GM21515 (cell line): ENCODE results near the gene ZBTB40.
A peak's percentile ranks its signal among the peaks of the same experiment; 100 is the strongest.

ENCODE experiments used
- ATAC-seq: cut with Tn5 transposase; IDR thresholded peaks from one replicate; pipeline ENCODE4 v1.9.1; 2021; ENCODE audit not compliant: unreplicated experiment

Gene ZBTB40

DNA sequence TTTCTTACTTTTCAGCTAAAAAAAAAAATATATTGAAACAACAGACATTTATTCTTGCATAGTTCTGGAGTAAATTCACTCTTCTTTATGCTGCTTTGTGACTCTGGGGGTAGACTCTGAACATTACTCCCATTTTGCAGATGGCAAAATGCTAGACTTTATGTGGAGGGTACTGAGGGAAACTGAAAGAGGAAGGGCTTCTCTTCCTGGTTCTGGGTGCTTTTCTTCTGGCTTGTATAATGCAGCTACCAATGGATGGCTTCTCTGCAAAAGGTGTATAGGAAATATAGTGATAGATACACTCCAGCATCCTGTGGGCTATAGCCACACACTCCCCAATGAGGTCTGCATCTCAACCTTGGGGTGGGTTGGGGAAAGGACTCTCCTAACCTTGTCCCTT, 19.7 kb upstream of the ZBTB40 start:
- no peak for ATAC-seq

DNA sequence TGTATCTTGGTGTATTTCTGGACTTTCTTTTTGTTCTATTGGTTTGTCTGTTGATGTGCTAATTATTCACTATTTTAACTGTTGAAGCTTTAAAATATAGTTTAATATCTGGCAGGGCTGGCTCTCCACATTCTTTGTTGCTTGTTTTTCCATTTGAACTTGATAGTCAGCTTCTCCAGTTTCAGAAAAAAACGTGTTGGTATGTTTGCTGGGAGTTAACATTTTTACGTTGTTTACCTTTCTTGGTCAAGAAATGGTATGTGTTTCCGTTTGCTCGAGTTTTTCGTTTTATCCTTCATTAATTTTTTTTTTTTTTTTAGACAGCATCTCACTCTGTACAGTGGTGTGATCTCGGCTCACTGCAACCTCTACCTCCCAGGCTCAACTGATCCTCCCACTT, 16.9 kb upstream of the ZBTB40 start:
- ATAC-seq, result no peak

DNA sequence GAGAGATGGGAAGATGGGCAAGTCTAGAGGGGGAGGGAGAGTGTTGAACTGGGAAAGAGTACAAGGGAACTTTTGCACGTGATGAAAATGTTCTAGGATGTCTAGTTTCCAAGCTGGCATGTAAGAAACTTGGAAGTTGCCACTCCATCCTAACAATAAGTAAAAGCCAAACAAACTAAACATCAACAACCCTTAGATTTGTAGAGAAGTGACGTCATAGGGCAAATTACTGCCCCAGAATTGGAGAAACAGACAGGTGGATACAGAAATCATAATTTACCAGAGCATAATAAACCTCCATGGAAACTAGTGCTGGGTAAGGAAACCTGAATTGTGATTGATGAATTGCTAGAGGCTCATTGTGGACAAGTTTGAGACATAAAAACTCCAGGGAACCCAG, 14.7 kb upstream of the ZBTB40 start:
- ATAC-seq, result no peak

DNA sequence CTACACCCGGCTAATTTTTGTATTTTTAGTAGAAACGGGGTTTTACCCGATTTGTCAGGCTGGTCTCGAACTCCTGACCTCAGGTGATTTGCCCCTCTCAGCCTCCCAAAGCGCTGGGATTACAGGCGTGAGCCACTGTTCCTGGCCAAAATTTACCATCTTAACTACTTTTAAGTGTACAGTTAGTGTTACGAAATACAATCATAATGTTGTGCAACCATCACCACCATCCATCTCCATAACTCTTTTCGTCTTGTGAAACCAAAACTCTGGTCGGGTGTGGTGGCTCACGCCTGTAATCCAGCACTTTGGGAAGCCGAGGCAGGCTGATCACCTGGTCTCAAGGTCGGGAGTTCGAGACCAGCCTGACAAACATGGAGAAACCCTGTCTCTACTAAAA, 14.1 kb upstream of the ZBTB40 start:
- no peak for ATAC-seq

DNA sequence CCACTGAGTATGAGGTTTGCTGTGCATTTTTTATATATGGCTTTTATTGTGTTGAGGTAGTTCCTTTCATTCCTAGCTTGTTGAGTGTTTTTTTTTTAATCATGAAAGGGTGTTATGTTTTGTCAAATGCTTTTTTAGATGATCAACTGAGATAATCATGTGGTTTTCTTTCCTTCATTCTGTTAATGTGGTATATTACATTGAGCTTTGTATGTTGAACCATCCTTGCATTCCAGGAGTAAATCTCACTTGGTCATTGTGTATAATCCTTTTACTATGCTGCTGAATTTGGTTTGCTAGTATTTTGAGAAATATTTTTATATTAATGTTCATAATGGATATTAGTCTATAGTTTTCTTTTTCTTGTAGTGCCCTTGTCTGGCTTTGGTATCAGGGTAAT, 11.1 kb upstream of the ZBTB40 start:
- no peak for ATAC-seq

DNA sequence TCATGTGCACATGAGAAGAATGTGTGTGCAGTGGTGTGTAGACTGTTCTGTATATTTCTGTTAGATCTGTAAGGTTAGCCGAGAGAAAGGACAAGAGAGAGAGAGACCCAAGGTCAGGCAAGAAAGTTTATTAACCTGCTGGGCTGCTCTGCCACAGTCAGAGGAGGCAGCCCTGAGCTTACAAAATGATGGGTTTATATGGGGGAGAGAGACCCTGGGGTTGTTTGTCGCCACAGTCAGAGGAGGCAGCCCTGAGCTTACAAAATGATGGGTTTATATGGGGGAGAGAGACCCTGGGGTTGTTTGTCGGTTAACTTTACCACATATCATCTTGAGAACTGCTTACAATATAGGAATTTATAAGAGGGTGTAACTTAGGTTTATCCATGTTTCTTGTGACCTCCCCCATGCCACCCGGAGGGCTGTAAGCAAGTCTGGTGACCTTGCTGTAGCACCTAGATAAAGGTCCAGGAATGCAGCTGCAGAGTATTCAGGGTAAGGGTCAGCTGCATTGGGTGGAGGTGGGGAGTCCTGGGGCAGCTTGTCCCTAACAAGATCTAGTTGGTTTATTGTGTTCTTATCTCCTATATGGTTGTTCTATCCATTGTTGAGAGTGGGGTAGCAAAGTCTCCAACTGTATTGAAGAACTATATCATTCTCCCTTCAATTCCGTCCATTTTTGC, 9.3 kb upstream of the ZBTB40 start:
- ATAC-seq, result no peak

DNA sequence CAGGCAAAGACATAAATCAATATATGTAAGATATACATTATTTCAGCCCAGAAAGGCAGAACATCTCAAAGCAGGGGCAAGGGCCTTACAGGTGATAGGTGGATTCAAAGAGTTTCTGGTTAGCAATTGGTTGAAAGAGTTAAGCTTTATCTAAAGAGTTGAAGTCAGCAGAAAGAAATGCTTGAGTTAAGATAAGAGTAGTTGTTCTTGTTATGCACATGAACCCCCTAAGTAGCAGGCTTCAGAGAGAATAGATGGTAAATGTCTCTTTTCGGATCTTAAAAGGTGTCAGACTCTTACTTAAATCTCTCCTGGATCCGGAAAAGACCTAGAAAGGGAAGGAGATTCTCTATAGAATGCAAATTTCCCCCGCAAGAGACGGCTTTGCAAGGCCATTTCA, 8.3 kb upstream of the ZBTB40 start:
- no peak for ATAC-seq

DNA sequence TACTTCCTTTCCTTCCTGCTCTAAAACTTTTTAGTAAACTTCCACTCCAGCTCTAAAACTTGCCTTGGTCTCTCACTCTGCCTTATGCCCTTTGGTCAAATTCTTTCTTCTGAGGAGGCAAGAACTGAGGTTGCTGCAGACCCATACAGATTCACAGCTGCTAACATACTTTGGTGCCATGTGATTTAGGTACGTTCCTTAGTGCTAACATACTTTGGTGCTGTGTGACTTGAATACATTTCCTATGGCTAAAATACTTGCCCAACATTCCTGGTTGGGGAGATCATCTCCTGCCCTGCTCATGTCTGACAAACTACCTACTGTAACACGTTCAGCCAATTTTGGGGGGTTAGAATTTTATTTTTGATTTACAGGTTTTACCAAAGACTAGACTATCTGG, 6.8 kb upstream of the ZBTB40 start:
- no peak for ATAC-seq

DNA sequence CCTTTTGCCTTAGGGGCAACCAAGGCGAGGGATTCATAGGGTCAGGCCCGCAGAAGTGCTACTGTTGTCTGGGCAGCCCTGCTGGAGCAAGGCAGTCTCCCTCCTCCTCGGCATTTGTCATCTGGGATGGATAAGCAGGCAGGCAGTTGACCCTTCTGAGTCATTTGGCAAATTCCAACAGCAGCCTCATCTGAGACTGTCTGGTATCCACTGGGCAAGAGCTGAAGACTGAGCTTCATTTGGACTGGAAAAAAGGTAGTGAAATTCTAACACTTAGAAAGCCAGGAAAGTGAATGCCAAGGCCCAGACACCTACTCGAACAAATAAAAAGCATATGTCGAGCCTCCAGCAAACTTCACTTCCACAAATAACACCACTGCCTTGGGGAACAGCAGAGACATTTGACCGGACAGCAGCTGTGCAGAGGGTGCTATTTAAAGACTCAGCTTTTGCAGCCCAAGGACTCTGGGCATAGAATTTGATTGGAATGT, 4.0 kb upstream of the ZBTB40 start:
- ATAC-seq, result no peak

DNA sequence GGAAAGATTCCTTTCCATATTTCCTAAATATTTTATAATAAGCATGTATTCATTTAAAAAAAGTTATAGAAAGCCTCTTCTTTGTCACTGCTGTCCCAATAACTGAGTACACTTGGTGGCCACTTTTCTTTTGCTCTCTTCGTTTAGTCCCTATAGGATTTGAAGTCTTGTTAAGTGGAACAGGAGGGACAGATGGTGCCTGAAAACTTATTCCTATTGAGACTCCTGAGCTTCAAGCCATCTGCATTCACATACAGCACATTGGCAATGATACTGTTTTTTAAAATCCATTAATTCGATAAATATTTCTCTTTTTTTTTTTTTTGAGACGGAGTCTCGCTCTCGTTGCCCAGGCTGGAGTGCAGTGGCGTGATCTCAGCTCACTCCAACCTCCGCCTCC, 2.0 kb upstream of the ZBTB40 start:
- ATAC-seq, result no peak

DNA sequence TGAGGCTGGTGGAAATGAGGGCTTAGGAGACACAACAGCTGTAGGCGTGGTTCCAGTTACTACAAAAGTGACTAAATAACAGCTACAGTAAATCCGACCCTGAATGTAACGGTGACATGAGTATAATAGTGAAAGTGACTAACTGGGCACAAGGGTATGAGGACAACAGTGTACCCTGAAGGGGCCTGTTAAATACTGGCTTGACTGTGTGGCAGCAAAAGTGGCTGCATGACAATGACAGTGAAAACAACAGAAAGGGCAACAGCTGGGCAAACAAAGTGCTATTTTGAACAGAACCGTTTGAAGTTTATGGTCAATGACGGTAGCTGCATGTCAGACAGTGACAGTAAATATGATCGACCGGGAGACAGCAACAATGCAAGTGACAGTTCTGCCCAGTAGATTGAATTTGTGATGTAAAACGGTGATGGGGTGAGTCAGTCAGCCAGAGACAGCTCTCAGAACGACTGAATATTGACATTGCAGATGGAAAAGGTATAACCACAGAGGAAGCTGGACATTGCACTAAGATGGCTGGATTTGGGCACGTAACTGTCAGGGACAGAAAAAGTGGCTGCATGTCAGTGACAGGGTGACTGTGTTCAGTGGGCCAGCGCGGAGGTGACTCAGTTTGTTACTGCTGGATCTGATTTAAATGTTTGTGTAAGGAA, 1.2 kb upstream of the ZBTB40 start:
- ATAC-seq, result no peak

DNA sequence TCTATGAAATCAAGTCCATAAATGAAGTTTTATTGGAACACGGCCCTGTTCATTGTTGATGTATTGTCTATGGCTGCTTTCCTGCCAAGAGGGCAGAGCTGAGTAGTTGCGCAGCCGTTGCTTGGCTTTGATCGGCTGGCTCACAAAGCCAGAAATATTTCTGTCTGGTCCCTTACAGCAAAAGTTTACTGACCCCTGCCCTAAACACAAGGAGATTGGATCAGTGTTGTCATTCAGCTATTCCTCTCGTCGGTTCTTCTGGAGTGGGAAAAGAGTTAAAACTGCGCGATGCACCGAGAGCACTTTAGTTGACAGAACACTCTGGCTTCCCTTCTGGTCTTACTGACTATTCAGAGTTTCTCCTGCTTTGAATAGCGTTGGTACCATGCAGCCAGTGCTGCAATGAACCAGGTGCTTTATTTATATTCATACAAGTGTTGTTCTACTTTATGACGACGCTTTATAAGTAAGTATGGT, 868 bp downstream of the ZBTB40 start:
- ATAC-seq, result peak; percentile 33

DNA sequence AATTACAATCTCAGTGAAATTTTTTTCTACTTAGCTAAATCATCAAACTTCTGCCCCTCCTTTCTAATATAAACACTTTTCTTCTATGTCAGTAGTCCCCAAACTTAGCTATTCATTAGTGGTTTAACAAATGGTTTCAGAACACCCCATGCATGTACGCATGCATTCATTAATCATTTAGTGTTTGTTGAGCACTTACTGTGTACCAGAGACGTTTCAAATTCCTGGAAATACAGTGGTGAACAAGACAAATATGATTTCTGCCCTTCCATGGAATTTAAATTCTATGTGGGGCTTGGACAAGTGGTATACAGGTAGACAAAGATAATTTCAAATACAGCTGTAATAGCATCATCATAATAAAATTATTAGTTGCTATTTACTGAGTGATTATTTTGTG, 1.5 kb downstream of the ZBTB40 start:
- no peak for ATAC-seq

DNA sequence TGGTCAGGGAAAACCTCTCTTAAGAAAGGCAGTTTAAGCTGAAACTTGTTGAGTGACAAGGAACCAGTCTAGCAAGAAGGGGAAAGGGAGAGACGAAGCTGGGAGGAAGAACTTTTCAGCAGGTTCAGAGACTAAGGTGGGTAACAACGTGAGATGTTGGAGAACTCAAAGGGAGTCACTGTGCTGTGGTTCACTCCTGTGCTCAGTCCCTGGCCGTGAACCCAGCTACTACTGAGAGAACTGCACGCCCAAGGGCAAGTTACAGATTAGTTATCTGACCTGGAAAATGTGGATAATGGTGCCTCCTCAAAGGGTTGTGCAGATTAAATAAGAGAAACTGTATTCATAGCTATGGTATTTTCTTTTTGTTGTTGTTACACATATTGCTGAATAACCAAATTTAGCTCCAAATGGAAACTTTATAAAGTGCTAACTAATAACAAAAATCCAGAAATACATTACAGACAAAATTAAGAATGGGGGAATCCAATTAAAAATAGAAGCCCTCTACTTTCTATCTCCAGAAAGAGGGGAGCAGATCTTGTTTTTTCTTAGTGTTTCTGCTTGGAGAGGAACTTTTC, 2.9 kb downstream of the ZBTB40 start:
- ATAC-seq, result no peak

DNA sequence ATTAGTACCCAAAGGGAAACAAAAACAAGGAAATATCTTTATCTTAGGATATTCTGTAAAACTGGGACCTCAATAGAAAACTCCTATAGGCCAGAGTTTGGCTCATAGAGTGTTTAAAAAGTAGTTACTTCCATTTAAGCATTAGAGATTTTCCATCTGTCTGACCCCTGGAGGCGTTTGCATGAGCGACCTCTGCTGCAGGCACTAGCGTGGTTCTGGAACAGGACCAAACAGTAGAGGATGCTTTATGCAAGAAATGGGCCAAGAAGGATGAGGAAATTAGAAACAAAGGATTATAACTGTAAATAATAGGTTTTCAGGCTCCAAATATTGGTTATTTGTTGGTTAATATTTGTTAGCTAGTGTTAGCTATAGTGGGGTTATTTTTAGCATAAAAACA, 5.7 kb downstream of the ZBTB40 start:
- ATAC-seq, result no peak

DNA sequence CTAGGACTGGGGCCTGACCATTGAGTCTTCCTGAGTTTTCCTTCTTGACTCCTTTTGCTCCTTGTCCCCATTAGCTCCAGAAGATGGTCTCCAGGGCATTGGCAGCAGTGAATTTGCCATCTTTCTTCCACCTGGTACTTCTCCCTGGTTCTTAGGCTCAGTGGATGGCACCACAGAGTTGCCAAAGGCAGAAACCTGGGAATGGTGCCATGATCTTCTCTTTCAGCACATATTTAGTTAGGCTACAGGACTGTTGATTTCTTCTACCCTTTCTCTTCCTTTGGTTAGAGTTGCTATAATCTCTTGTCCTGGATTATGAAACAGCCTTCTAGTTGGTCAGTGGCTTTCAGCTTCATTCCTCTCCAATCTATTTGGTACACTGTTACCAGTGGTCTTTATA, 6.2 kb downstream of the ZBTB40 start:
- ATAC-seq, result no peak

DNA sequence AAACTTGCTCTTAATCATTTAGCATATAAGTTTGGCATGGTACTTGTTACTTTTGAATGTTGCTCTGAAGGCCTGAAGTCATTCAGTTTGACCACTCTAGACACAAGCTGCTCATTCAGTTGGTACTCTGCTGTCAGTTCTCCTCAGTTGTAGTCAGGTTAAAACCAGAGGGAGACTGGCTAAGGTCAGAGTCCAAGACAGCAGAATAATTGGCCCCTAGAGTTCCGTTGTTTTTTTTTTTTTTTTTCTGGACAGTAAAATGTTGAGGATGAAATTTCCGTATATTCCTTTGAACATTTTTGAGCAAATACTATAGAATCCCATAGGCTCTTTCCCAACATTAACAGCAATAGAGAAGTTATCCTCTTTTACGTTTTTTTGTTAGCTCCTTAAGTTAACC, 9.4 kb downstream of the ZBTB40 start:
- no peak for ATAC-seq

DNA sequence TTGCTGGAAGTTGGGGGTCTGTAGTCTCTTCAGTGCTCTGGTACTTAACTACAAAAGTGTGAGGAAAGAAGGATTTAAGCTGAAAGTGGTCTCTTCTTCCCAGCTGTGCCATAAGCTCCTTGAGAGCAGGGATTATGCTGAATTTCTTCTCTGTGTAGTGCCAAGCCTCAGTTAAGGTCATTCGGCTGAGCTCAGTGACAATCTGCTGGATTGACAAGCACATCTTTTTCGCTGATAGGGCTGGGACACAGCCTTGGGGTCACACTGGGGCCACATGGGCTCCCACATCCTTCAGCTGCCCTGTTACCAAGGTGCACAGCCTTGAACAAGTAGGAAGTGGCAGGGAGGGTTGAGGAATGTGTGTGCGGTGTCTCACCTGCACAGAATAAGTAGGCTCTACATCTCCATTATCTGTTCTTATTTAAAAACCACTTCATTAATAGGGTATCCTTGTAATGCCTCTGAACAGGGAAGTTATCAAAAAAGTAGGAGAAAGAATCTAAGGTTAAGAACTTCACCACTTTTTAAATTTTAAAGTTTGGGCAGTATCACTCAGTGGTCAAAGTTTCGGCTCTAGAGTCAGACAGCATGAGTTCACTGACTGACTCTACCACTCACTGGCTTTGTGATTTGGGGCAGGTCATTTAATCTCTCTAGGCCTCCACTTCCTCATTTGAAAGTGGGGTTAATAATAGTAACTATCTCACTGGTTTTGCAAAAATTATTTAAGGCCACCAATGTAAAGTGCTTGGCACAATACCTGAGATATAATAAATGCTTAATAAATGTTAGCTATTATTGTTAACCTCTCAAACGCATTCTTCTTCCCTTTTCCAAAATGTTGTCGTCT, 10.3 kb downstream of the ZBTB40 start:
- ATAC-seq, result no peak

DNA sequence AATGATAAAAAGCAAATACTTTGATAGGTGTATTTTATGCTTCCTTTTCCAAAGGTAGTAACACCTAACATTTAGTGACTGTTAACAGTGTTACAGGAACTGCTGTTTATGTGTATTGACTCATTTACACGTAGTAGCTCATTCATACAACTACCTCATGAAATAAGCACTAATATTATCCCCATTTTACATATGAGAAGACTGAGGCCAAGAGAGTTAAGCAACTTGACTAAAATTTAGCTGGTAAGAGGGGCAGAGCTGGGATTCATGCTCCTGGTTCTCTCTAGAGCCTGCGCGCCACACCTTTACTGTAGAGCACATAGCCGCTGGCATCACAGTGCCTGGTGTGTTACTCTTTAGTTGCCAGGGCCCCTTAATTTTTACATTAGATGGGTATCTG, 11.3 kb downstream of the ZBTB40 start:
- no peak for ATAC-seq

DNA sequence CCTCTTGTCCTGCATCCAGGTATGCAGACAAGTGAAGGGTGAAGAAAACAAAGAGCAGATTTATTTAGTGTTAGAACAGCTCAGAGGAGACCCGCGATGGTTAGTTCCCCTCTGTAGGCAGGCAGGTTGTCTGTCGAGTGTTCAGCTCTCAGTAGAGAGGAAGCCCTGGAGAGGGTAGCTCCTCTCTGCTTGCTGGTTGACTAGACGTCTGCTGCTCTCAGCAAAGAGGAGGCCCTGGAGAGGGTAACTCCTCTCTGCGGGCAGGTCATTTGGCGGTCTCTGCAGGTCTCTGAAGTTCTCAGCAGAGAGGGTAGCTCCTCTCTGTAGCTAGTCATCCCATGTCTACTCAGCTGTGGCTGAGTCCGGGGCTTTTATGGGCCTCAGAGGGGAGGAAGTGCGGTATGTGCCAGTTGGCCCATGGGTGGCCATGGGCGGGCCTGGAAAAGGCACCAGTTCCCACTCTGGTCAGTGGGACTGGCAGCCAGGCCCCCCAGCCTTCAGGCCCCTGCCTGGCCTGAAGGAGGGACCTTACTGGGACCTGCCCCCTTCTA, 13.4 kb downstream of the ZBTB40 start:
- no peak for ATAC-seq

DNA sequence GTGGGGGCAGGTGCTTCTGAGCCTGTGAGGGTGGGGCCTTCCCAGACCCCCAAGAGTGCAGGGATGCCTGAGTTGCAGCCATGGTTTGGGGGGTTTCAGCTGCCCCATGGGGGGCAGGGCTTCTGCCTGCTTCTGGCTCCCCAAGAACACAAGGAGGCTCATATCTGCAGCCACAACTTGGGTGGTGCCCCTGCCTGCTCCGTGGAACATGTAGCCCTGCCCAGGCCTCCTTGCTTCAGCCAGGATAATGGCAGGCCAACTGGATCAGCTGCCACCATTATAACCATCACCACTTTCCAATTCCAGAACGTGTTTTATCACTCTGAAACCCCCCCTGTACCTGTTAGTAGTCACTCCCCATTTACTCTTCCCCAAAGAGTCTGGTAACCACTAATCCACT, 14.0 kb downstream of the ZBTB40 start:
- no peak for ATAC-seq
